RPMI7951 (cell line): ENCODE data around the gene HHAT. TPM values are rescaled to one million over a fixed set of nuclear protein-coding genes. Genes with fewer than 3 reads are reported as not detected.
"Not testable (repeated sequence)": the region's sequence is repeated elsewhere in the genome, so short reads cannot be mapped to it uniquely, and the experiment has no call there.

ENCODE experiments used
- DNase-seq: peaks from one replicate; pipeline ENCODE4 v3.0.0-alpha.2; 2012; ENCODE audit warnings: low read depth
- total RNA-seq: library from RNA; depleted of rRNA; stranded (reverse); fragments of >200 nt; shearing (Covaris generic); gene quantifications from 2 replicates; pipeline ENCODE4 v1.2.3, GENCODE V29; 2014

The HHAT gene
- total RNA-seq, 1 experiment from 2014 or later = 3.1 TPM

GRCh38 chr1:210396541-210396940 lies 67.8 kb downstream of the HHAT start:
- no peak for DNase-seq

DNA sequence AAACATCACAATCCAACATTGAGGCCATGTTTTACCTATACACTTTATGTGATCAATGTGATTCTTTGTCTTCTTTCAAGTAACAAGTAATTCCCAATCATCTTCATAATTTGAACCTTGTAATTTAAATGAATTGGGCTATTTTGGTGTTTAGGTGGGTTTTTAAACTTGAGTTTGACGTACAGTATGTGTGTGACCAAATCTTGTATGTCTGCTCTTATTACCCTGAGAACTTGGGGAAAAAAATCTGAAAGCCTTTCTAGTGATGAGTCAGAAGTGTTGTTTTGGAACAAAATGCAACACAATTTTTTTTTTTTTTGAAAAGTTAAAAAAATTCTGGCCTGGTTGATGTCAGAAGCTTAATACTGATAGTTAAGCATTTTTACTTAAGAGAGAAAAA lies 68.5 kb downstream of the HHAT start:
- peak; percentile 26 for DNase-seq

- no peak for DNase-seq
These were observed 69.0 kb downstream of the HHAT start for GRCh38 chr1:210397681-210398080.

GRCh38 chr1:210398466-210398865 lies 69.8 kb downstream of the HHAT start:
- DNase-seq = no peak

DNA sequence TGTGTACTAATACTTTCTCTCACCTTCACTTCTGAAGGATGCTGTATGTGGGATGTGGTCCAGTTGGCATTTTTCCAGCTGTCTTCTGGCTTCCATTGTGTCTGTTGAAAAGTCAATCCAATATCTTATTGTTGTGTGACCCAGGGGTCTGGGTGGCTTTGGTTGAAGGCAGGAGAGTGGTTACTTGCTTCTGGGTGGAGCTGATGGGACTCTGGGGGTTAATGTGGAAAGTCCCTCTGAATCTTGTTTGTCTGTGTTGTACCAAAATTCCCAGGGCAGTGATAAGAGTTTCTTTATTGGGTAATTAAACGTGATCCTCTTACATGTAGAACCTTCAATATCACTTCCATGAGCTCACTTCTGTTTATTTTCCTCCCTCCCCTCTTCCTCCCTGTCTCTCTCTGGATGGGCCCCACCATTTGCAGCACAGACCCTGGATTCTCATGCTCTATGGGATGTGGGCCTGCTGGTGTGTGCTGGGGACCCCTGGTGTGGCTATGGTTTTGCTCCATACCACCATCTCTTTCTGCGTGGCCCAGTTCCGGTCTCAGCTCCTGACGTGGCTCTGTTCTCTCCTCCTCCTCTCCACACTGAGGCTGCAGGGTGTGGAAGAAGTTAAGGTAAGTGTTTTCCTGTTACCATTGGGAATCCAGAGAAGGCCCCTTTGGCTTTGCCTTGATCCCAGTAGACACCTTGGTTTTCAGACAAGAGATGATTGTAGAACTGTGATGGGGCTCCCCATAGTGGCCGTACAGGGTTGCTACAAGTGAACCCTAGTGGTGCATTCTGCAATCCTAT lies 71.5 kb downstream of the HHAT start:
- peak; percentile 72 for DNase-seq

DNA sequence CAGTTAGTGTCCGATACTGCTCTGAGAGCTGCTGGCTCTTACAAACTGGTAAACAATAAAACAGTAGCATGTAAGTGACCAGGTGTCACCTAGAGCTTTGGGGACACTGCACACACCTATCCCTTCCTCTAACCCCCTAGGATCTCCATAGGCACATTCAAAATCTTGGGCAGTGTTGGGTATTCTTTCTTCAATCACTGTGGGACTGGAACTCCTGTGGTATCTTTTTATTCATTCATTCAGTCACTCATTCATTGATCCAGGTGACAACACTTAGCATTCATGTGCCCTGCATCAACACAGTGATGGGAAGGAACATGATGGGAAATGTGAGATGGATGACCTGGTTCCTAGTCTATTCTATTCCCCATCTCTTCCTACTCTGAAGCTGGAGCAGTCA lies 73.9 kb downstream of the HHAT start:
- DNase-seq = no peak

DNA sequence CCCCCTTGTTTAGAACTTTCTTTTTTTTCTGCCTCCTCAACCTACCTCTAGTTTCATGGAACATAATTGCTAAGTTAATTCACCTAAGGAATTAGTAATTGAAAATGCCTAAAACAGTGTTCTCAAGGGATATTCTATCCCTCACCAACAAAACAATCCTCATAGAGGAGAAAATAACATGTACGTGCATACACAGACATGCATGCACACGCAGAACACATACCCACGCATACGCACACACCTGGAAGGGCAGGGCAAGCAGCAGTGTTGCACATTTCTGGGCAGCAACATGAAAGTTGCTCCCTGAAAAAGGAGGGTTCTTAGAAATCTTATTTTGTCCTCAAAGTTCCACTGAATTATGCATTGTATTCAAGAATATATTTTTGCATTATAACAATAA lies 76.6 kb downstream of the HHAT start:
- DNase-seq = no peak

DNA sequence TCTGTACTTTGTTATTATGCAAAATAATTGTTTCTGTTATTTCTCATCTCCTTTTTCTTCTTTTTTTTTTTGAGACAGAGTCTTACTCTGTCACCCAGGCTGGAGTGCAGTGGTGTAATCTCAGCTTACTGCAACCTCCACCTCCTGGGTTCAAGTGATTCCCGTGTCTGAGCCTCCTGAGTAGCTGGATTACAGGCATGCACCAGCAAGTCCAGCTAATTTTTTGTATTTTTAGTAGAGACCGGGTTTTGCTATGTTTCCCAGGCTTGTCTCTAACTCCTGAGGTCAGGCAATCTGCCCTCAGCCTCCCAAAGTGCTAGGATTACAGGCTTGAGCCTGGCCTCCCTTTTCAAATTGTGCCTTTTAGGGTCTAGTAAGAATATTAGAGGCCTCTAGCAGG lies 77.6 kb downstream of the HHAT start:
- not testable (repeated sequence) for DNase-seq

- peak; percentile 54 for DNase-seq
These were observed 78.6 kb downstream of the HHAT start for GRCh38 chr1:210407207-210407886.

DNA sequence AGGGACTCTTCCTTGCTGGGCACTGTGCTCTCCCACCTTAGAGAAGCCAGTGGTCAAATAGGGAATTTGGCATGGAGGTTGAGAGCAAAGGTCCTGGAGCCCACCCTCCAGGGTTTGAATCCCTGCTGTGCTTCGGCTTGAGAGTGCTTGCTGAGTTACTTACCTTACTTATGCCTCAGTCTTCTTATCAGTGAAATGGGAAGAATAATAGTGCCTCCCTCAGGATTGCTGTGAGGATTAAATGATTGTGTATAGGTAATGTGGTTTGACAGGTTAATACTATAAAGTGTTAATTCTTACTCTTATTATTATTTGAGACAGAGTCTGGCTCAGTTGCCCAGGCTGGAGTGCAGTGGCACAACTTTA lies 79.2 kb downstream of the HHAT start:
- no peak for DNase-seq

- peak; percentile 14 for DNase-seq
These were observed 83.5 kb downstream of the HHAT start for GRCh38 chr1:210412240-210412639.

DNA sequence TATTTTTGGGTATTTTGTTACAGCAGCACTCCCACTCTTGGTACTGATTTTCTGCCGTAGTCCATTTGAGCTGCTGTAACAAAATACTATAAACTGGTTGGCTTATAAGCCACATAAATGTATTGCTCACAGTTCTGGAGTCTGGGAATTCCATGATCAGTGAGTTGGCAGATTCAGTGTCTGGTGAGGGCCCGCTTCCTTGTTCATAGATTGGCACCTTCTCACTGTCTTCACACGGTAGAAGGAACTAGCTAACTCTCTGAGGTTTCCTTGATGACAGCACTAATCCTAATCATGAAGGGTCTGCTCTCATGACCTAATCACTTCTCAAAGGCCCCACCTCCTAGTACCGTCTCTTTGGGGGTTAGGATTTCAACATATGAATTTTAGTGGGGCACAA lies 85.2 kb downstream of the HHAT start:
- no peak for DNase-seq

- DNase-seq = no peak
These were observed 87.2 kb downstream of the HHAT start for GRCh38 chr1:210415846-210416448.

DNA sequence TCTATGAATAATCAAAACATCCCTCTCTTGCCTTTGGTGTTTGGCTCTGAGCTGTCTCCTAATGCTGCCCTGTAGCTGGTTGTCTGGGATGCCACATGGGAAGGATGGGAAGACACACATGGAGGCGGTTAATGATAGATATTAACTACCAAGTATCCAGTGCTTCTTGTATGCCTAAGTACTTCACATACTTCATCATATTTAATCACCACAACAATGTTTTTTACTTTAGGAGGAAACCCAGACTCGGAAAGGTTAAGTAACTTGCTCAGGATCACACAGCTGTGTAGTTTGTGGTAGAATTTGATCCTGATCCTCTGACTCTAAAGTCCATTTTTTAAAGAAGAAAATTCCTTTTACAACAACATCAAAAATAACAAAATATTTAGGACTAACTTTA lies 88.0 kb downstream of the HHAT start:
- no peak for DNase-seq

- no peak for DNase-seq
These were observed 89.2 kb downstream of the HHAT start for GRCh38 chr1:210417881-210418280.

DNA sequence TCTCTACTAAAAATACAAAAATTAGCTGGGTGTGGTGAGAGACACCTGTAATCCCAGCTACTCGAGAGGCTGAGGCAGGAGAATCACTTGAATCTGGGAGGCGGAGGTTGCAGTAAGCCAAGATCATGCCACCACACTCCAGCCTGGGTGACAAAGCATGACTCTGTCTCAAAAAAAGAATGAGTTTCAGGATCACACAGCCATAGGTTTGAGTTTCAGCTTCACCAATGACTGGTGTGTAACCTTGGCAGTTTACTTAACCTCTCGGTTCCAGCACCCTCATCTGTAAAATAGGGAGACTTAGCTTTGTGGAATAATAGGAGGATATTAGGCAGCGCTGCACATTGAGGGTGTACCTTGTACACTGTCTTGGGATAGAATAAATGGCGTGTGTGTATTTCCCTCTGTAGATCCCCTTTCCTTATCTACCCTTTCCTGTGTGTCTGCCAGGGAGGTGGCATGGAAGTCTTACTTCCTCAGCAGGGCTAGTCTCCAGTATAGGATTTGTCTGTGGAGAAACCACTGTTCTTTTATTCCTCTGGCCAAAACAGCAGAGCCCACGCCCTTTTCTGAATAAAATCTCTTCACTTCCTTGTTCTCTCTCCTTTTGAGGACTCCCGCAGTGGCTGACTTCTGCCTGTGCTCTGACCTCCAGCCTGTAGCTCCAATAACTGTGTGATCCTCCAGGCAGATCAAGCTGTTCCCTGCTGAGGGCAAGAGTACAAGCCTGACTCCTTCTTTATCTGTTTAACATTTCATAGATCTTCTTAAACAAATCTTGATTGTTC lies 90.4 kb downstream of the HHAT start:
- no peak for DNase-seq

DNA sequence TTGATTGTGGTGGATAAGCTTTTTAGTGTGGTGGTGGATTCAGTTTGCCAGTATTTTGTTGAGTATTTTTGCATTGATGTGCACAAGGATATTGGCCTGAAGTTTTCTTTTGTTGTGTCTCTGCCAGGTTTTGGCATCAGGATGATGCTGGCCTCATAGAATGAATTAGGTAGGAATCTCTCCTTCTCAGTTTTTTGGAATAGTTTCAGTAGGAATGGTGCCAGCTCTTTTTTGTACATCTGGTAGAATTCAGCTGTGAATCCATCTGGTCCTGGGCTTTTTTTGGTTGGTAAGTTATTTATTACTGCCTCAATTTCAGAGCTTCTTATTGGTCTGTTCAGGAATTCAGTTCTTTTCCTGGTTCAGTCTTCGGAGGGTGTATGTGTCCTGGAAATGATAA lies 98.0 kb downstream of the HHAT start:
- peak; percentile 64 for DNase-seq

GRCh38 chr1:210428696-210429095 lies 100.0 kb downstream of the HHAT start:
- DNase-seq = no peak

DNA sequence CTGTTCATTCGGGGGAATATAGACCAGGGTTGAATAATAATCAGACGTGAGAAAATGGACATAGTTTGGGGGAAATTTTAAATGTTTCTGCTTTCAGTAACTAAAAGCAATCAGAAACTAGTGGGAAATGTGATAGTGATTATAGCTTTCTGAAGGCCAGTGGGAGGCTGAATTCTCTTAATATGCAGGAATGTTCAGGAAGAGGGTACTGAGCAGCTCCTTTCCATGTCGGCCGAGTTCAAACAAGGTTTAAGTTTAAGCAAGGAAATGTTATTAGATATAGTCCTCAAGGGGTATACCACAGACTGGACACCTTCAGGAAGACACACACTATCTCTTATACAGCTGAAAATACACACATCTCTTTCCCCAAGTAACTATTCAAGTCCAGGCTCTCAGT lies 105.5 kb downstream of the HHAT start:
- no peak for DNase-seq

DNA sequence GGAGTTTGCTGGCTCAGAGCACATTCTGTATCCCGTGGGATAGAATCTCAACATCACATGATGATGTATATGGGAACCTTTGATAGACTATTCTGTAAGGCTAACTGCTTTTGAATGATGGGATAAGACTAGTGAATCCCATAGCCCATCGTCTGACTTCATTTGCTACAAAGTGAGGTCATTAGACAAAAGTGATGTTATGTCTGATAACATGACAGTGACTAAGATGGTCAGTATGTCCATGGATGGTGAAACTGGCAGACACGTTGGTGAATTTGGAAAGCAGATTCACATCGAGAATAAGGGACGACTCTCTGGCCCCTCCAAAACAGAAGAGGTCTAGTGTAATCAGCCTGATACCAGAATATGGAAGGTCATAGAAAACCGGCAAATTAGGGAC lies 108.4 kb downstream of the HHAT start:
- DNase-seq = peak; percentile 25

- no peak for DNase-seq
These were observed 109.1 kb downstream of the HHAT start for GRCh38 chr1:210437781-210438180.
